B cell (primary cell): ENCODE measurements around the gene SLC39A3. TPM values are rescaled to one million over a fixed set of nuclear protein-coding genes. Genes with fewer than 3 reads are reported as not detected.

Source experiments
- ATAC-seq: fragments of 200-7000 bp; cut with Tn5 transposase; one replicate; pipeline ENCODE4 v1.10.0; 2021; ENCODE audit warnings: low read depth, mild to moderate bottlenecking, moderate number of reproducible peaks, moderate library complexity
- CTCF ChIA-PET: fragments of 350-600 bp; sonication (Branson Sonifier 250); formaldehyde crosslinking; loops from one replicate; lab custom pipeline; 2021; ENCODE audit warnings: antibody characterized with exemption, inconsistent platforms; lab: Charles Lee
- POLR2A ChIA-PET: fragments of 350-600 bp; sonication (Branson Sonifier 250); formaldehyde crosslinking; loops from one replicate; lab custom pipeline; 2021; ENCODE audit warnings: antibody characterized with exemption; lab: Charles Lee
- DNase-seq: peaks from one replicate; pipeline ENCODE4 v3.0.0; 2013
- H2AFZ ChIP-seq: 2 replicates; pipeline ENCODE4 v1.6.1; 2012; ENCODE audit warnings: mild to moderate bottlenecking, low read depth, low read length; ENCODE audit not compliant: insufficient read depth, poor library complexity, severe bottlenecking
- H3K27ac ChIP-seq, 2 donors: 1 replicate in 1 of 2; 2 replicates in 1 of 2; pipeline ENCODE4 v1.5.1; 2012 to 2013; ENCODE audit warnings: low read length in 2 of 2, mild to moderate bottlenecking in 2 of 2, moderate library complexity in 1 of 2
- H3K27me3 ChIP-seq, 4 experiments: fragments of 200-600 bp in 1 of 4; sonication (generic) in 1 of 4; replicated peaks in 1 of 4; 1 replicate in 2 of 4; 2 replicates in 2 of 4; pipeline versions ENCODE4 v1.6.1 to v1.7.0; 2013 to 2016; ENCODE audit warnings: low read length in 3 of 4, mild to moderate bottlenecking in 2 of 4, mixed read lengths in 1 of 4, moderate library complexity in 1 of 4; ENCODE audit not compliant: insufficient read depth in 4 of 4, control insufficient read depth in 3 of 4; ENCODE audit errors: control extremely low read depth in 1 of 4
- H3K36me3 ChIP-seq, 2 experiments: replicated peaks in 1 of 2; 1 replicate in 1 of 2; 2 replicates in 1 of 2; pipeline versions ENCODE4 v1.6.1 to v1.7.1; 2013; ENCODE audit warnings: low read length in 1 of 2; ENCODE audit not compliant: insufficient read depth in 2 of 2, control insufficient read depth in 1 of 2; ENCODE audit errors: control extremely low read depth in 1 of 2, extremely low read depth in 1 of 2
- H3K4me1 ChIP-seq, 2 donors: fragments of 200-600 bp in 1 of 2; sonication (generic) in 1 of 2; 1 replicate in 1 of 2; 2 replicates in 1 of 2; pipeline versions ENCODE4 v1.5.1 to v1.6.1; 2013 to 2017; ENCODE audit warnings: low read length in 2 of 2; ENCODE audit not compliant: control insufficient read depth in 2 of 2, insufficient read depth in 2 of 2
- H3K4me2 ChIP-seq: replicated peaks from 2 replicates; pipeline ENCODE3; 2012; ENCODE audit warnings: mild to moderate bottlenecking, low read depth, low read length; ENCODE audit not compliant: poor library complexity, severe bottlenecking
- H3K4me3 ChIP-seq, 5 experiments: fragments of 200-600 bp in 1 of 5; sonication (generic) in 1 of 5; 1 replicate in 3 of 5; 2 replicates in 2 of 5; pipeline versions ENCODE4 v1.5.1 to v1.7.0; 2011 to 2016; ENCODE audit warnings: low read length in 4 of 5, mild to moderate bottlenecking in 4 of 5, low read depth in 2 of 5, control low read depth in 1 of 5, moderate library complexity in 1 of 5; ENCODE audit not compliant: insufficient read depth in 1 of 5; ENCODE audit errors: control extremely low read depth in 1 of 5, extremely low read depth in 1 of 5
- H3K79me2 ChIP-seq: fragments of 200-600 bp; sonication (generic); one replicate; pipeline ENCODE4 v1.6.0; 2016; ENCODE audit warnings: low read length; ENCODE audit not compliant: control insufficient read depth, insufficient read depth
- H3K9ac ChIP-seq: fragments of 200-600 bp; sonication (generic); 2 replicates; pipeline ENCODE4 v1.6.1; 2017; ENCODE audit warnings: mild to moderate bottlenecking, low read length, moderate library complexity
- H3K9me3 ChIP-seq, 3 donors: one replicate each; pipeline versions ENCODE4 v1.6.1 to v1.7.1; 2013; ENCODE audit warnings: low read length in 2 of 3; ENCODE audit not compliant: control insufficient read depth in 2 of 3, insufficient read depth in 1 of 3; ENCODE audit errors: control extremely low read depth in 1 of 3
- H4K20me1 ChIP-seq: 2 replicates; pipeline ENCODE4 v1.6.0; 2012; ENCODE audit warnings: mild to moderate bottlenecking, low read length; ENCODE audit not compliant: insufficient read depth, control insufficient read depth, poor library complexity, severe bottlenecking
- H3K27ac Mint-ChIP-seq: one replicate; pipeline ENCODE4 v1.8.0; 2021; ENCODE audit warnings: mixed read lengths
- H3K27me3 Mint-ChIP-seq: one replicate; pipeline ENCODE4 v1.8.0; 2021; ENCODE audit warnings: mixed read lengths
- H3K4me1 Mint-ChIP-seq: one replicate; pipeline ENCODE4 v1.8.0; 2021; ENCODE audit warnings: mixed read lengths
- H3K4me3 Mint-ChIP-seq: one replicate; pipeline ENCODE4 v1.8.0; 2021; ENCODE audit warnings: mixed read lengths
- H3K9me3 Mint-ChIP-seq: one replicate; pipeline ENCODE4 v1.8.0; 2022; ENCODE audit warnings: mixed read lengths; ENCODE audit not compliant: insufficient read depth
- EZH2 ChIP-seq: IDR thresholded peaks from 2 replicates; pipeline ENCODE4 v1.6.1; 2012; ENCODE audit warnings: borderline replicate concordance, low read depth, mild to moderate bottlenecking, moderate library complexity, low read length; ENCODE audit not compliant: insufficient read depth, poor library complexity, severe bottlenecking
- WGBS: methylation state at CpG from one replicate; pipeline ENCODE4 v1.1.5; 2013; ENCODE audit warnings: missing lambda C conversion rate; ENCODE audit not compliant: insufficient coverage; 5-methylcytosine and 5-hydroxymethylcytosine counted together
- intact Hi-C: fragments of 100-400 bp; cut with micrococcal nuclease; formaldehyde crosslinking; loops from one replicate; pipeline ENCODE4 v1.10.0; 2022
- polyA plus RNA-seq: library from polyadenylated mRNA; depleted of rRNA; stranded (reverse); fragments of >200 nt; gene quantifications from 2 replicates; pipeline ENCODE4 v1.2.3, GENCODE V29; 2012
- total RNA-seq, 2 donors: library from RNA; stranded (reverse); fragments of 120-200 nt in 1 of 2; gene quantifications; 1 replicate in 1 of 2; 2 replicates in 1 of 2; pipeline versions ENCODE4 v1.2.3 to v1.2.4, GENCODE V29; 2013 to 2022
- TF ChIP-seq, protein P1 (sequence below): fragments of 200-600 bp; IDR thresholded peaks from one replicate; pipeline ENCODE4 v1.8.0; 2022; ENCODE audit warnings: antibody characterized with exemption, mild to moderate bottlenecking

The SLC39A3 gene
- total and polyA plus RNA-seq, 2 donors (not counting 1 experiment from before 2014, with no cell fraction given), result 36.4 to 37.6 TPM

DNA sequence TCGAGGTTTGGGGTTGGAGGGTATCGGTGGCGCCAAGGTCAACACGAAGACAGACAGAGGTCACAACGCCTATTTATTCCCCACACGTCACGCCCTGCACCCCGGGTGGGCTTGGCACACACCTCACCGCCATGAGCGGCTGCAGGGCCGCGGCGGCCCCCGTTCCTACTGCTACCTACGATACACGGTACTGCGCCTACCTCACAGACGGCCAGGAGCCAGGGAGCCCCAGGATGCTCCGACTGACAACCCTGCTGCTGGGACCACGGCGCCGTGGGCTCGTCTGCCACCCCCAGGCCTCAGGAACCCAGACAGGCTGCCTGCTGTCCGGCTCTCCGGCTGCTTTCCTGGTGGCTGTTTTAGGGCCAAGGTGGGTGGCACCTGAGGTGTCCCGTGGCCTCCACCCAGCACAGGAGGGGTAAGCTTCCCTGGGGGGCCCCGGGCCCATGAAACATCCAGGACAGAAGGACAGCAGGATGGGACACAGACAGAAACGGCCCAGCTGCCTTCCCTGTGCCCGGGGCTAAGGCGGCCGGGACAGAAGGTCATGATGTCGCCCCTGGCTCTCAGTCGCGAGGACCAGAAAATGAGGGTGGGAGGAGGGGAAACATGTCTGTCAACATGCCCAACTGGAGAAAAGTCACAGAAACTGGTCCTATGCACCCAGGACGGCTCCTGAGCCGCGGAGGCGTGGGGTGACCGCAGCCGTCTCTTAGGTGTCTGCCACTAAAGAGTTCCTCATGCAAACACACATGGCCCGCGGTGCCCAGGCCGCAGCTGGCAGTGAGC lies 15.0 kb upstream of the SLC39A3 start:
- H3K27ac Mint-ChIP-seq, result no peak overlapping the region
- H3K9me3 Mint-ChIP-seq, result no peaks in the 10 kb centered on the region
- Histone ChIP-seq H3K36me3 (peaks cover 3 to 19% of the 10 kb centered on the region in 2 experiments), H3K27ac (no peak overlapping the region), H3K4me2 (no peak overlapping the region), H3K9ac (no peak overlapping the region), H3K27me3 (no peaks in the 10 kb centered on the region), H3K9me3 (no peaks in the 10 kb centered on the region), H3K4me3 (no peak overlapping the region), H3K79me2 (no peaks in the 10 kb centered on the region), H2AFZ (no peak overlapping the region), H4K20me1 (no peaks in the 10 kb centered on the region), H3K4me1 (no peaks in the 10 kb centered on the region)
- no peaks in the 10 kb centered on the region for H3K27me3 Mint-ChIP-seq
- no peaks in the 10 kb centered on the region for H3K4me1 Mint-ChIP-seq
- DNase-seq, result no peak
- TF ChIP-seq, protein P1, sequence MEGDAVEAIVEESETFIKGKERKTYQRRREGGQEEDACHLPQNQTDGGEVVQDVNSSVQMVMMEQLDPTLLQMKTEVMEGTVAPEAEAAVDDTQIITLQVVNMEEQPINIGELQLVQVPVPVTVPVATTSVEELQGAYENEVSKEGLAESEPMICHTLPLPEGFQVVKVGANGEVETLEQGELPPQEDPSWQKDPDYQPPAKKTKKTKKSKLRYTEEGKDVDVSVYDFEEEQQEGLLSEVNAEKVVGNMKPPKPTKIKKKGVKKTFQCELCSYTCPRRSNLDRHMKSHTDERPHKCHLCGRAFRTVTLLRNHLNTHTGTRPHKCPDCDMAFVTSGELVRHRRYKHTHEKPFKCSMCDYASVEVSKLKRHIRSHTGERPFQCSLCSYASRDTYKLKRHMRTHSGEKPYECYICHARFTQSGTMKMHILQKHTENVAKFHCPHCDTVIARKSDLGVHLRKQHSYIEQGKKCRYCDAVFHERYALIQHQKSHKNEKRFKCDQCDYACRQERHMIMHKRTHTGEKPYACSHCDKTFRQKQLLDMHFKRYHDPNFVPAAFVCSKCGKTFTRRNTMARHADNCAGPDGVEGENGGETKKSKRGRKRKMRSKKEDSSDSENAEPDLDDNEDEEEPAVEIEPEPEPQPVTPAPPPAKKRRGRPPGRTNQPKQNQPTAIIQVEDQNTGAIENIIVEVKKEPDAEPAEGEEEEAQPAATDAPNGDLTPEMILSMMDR, result no peak
- TF ChIP-seq EZH2, result no peak
- intact Hi-C loops, result no loop called here
- CTCF ChIA-PET, result interaction anchor here (0.8 to 4.8 kb wide), 2 partner anchors 104 to 107 kb away, joined by 3 to 39 read pairs; no protein-coding TSS in a partner anchor
- H3K4me3 Mint-ChIP-seq, result no peak overlapping the region
- POLR2A ChIA-PET, result interaction anchor here (0.5 kb wide), 1 partner anchor 85 kb away, joined by 3 read pairs; no protein-coding TSS in a partner anchor
- no peak for ATAC-seq
- 98% methylated on average over 39 of the region's 43 CpGs for WGBS

- POLR2A ChIA-PET, result interaction anchor here (0.7 kb wide), 1 partner anchor 90 kb away, joined by 15 read pairs; no protein-coding TSS in a partner anchor
- H3K79me2 ChIP-seq, result peaks cover 12% of the 10 kb centered on the region
Measured at GRCh38 chr19:2751438-2751830, 11.6 kb upstream of the SLC39A3 start.

More at GRCh38 chr19:2751438-2751830, 11.6 kb upstream of the SLC39A3 start:
- Mint-ChIP-seq H3K4me1 (peaks cover 10% of the 10 kb centered on the region), H3K9me3 (no peaks in the 10 kb centered on the region), H3K27me3 (no peaks in the 10 kb centered on the region), H3K4me3 (no peak overlapping the region), H3K27ac (no peak overlapping the region)
- Histone ChIP-seq H3K4me2 (no peak overlapping the region), H3K4me1 (peaks cover 8 to 18% of the 10 kb centered on the region in 2 donors), H3K9me3 (no peaks in the 10 kb centered on the region), H3K27me3 (no peaks in the 10 kb centered on the region), H3K27ac (no peak overlapping the region), H4K20me1 (no peaks in the 10 kb centered on the region), H3K9ac (no peak overlapping the region), H2AFZ (no peak overlapping the region), H3K4me3 (no peak overlapping the region), H3K36me3 (peaks cover 0 to 7% of the 10 kb centered on the region in 2 experiments)
- CTCF ChIA-PET, result interaction anchor here (3.1 to 4.8 kb wide), 2 partner anchors 103 kb away, joined by 39 to 156 read pairs; no protein-coding TSS in a partner anchor
- DNase-seq (no peak), ATAC-seq (no peak)
- TF ChIP-seq, protein P1, result no peak
- no peak for TF ChIP-seq EZH2
- intact Hi-C loops, result no loop called here
- 95% methylated on average over 20 of the region's 21 CpGs for WGBS
